Myocyte (in vitro differentiated cells): ENCODE measurements around the gene TPPP. TPM values are rescaled to one million over a fixed set of nuclear protein-coding genes. Genes with fewer than 3 reads are reported as not detected.
"Not testable (repeated sequence)": the region's sequence is repeated elsewhere in the genome, so short reads cannot be mapped to it uniquely, and the experiment has no call there.

ENCODE experiments used
- DNase-seq: peaks from one replicate; pipeline ENCODE4 v3.0.0-alpha.2; 2012; ENCODE audit warnings: low read depth
- total RNA-seq: library from RNA; depleted of rRNA; stranded (reverse); fragments of >200 nt; gene quantifications from 2 replicates; pipeline ENCODE4 v1.2.3, GENCODE V29; 2014

TPPP gene
- total RNA-seq, 1 donor from 2014 or later: 0.24 TPM

DNA sequence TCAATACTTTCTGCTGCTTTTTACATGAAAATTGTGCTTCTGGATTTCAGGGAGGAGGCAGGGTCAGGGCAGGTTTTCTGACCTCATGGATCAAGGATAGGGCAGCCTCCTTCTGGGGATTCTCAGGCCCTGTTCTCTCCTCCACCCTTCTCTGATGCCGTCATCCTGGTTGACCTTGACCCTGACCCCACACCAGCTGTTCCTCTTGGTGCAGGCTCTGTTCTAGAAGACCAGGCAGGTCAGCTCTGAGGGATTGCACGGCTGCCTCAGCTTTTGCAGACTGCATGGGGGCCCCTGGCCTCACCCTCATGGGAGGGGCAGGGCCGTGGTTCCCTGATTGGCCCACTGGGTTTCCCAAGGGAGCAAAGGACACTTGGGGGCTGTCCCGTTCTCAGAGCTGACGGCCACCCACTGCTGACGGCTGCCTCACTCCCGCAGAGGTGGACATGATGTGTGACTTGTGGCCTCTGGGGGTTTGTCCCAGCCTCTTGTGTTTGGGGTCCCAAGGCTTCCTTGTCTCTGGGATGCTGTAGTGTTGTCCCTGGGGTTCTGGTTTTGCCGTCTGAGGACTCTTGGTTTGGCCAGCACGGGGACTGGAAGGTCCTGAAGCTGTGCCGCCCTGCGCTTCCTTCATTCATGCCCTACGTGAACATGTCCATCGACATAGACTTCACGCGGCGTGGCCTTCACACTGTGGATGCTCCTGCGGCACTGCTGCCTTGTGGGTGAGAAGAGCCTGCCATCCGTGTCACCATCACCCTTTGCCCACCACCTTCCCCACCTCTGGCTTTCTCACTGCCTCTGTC lies 46.6 kb downstream of the TPPP start:
- no peak for DNase-seq

DNA sequence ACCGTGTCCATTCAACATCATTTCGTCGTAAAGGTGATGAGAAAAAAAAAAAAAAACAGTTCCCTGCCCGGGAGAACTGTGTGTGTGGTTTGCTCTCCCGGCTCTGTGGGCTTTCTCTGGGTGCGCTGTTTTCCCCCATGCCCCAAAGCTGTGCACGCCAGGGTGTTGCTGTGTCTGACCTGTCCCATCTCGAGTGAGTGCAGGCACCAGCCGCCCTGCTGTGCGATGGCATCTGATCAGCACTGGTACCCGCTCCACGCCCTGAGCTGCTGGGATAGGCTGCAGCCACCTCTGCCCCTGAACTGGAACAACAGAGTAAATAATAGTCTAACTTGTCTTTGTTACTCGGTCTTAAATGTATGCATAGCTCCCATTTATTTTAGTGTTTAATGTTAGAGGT lies 47.7 kb downstream of the TPPP start:
- no peak for DNase-seq

DNA sequence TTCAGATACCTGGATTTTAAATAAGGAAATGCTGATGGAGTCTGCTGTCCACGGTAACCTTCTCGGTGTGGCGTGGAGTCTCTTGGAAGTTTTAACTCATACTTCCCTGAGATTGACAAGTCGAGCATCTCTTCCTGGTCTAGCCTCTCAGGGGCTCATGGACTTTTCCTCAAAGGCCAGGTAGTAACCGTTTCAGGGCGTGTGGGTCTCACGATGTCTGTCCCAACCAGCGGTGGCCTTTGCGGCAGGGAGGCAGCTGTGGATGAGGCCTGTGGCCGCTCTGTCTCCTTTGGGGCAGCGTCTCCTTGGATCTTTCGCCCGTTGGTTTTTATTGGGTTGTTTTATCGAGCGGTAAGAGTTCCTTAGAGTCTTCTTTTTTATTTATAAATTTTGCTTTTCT lies 48.2 kb downstream of the TPPP start:
- no peak for DNase-seq

DNA sequence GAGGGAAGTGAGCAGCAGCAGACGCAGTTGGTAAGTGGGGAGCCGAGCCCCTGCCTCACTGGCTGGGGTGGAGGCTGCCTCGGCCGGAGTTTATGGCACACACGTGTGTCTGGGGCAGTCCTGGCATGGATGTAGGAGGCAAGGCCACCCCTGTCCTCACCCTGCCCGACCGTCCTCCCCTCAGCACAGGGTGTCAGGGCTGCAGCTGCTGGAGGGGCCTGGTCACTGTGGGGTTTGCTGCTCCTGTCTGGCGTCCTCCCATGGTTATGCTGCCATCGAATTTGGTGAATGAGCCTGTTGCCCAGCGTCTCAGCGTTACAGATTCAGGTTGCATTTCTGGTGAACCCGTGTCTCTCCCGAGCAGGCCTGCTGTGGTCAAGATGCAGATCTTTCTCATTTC lies 48.6 kb downstream of the TPPP start:
- no peak for DNase-seq

DNA sequence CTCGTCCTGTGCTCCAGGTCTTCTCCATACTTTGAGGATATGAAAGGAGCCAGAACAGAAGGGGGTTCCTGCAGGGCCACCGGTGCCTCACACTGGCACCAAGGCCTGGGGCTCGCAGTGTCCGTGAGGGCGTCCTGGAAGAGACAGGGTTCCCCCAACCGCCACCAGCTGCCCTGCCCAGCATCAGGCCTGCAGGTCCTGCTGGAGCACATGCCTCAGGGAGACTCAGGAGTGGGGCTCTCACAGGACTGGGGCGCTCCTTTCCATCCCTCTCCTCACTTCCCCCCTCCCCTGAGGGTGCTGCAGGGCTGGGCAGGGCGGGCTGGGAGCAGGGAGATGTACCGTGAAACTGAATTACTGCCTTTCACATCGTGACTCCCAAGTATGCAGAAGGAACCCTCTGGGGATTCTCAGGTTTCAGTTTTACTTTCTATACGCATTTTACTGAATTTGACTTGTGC lies 49.3 kb downstream of the TPPP start:
- DNase-seq: no peak

DNA sequence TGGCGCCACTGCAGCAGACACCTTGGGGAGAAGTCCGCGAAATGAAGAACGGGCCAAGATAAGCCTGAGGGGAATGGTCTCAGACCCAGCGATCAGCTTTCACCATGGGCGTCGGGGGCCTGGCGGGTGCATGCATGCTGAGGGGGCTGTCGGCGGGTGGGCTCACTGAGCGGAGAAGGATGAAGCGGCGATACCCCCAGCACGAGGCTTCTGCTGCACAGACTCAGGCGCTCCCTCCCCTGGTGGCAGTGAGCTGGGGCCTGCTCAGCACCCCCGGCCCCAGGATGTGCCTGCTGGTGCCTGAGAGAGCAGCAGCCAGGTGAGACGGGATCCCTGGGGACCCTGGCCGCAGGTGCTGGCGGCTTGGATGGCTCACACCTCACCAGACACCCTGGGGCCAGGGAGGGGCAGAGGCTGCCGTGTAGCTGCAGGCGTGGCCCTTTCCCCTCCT lies 49.8 kb downstream of the TPPP start:
- no peak for DNase-seq

DNA sequence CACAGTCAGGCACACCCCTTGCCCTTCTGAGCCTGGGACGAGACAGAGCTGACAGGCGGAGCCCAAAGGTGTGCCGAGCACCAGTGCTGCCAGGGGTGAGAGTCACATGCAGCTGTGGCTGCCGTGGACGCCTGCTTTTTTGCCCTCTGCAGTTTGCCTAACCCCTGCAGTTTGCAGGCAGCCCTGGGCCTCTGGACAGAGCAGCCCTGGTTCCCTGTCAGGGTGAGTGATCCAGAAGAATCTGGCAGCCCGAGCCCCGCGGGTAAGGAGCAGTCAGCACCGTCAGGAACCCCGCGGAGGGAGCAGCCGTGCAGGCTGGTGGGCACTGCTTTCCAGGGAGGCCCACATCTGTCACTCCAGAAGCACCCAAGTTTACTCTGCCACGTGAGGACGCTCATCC lies 50.7 kb downstream of the TPPP start:
- DNase-seq: no peak

DNA sequence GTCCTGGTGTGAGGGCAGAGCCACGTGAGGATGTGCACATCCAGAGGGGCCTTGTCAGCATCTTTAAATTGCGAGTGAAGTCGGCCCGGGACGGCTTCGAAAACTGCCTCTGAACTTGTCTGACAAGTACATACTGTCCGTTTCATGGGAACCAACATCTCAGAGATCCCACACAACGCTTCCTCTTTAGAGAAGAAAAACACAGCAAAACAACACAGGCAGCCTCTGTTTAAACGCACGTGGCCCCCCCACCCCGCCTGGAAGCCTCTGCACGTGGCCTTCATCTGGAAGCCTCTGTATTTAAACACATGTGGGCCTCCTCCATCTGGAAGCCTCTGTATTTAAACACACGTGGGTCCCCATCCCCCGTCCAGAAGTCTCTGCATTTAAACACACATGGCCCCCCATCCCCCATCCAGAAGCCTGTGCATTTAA lies 51.8 kb downstream of the TPPP start:
- no peak for DNase-seq

DNA sequence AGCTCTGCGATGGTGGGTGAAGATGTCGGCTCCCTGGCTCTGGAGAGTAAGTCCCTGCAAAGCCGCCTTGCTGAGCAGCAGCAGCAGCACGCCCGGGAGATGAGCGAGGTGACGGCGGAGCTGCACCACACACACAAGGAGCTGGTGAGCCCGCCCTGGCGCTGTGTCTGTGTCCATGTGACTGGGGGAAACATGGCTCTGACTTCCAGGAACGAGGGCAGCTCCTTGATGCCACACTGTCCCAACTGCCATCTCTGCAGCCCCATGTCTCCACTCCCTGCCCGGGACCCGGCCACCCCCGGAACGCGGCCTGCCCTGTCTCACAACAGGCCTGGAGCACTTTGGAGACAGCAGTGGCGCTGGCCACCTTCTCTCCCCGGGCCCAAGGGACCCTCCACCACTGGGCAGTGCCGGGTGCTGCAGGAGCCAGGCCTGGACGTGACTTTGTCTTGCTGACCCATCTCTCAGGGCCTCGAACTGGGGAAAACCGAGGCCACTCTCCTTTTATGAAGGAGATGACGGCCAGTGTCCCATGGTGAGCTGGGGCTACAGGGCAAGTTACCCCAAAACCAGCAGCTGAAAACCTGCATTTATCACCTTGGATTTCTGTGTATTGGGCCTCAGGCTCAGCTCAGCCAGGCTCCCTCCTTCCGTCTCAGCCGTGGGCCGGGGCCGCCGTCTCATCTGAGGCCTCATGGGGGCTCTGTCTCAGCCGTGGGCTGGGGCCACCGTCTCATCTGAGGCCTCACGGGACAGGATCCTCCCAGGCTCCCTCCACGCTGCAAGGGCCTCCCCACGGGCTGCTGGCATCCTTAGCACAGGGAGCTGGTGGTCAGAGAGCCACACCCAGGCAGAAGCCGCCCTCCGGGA lies 52.5 kb downstream of the TPPP start:
- DNase-seq: no peak

DNA sequence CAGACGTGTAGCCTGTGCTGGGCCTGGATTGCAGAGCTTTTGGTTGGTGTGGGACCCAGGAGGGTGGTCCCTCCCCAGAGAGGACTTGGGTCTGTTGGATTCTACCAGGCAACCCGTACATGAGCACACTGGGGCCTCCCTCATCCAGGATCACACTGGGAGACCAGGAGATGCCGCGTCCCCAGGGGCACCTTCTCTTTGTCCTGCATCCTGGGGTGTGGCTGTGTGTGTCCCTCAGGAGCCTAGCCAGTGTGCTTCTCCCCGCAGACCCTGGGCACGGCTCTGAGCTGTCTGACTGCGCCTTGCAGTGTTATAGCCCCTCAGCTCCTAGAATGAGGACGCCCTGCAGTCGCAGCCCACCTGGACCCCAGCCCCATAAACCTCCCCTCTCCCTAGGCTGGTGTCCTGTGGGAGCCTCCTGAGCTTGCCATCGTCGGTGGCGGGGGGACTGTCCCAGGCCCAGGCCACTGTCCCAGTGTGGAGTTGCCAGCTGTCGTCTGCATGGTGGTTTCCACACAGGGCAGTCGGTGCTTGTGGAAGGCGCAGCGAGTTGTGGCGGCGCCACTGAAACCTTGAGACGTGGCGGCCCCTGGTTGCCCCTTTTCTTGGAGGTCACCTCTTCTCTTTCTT lies 53.5 kb downstream of the TPPP start:
- DNase-seq: no peak

DNA sequence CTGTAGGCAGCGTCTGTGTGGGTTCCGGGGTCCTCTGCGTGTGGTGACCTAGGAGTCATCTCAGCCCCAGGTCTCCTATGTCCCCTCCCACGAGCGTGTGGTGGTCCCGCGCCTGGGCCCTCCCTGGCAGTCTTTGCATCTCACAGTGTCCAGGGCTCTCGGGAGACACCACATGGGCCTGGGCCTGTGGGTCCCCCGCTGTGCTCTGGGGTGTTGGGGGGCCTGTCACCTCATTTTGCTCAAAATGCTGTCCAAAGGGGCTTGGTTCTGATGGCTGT lies 54.0 kb downstream of the TPPP start:
- DNase-seq: no peak

DNA sequence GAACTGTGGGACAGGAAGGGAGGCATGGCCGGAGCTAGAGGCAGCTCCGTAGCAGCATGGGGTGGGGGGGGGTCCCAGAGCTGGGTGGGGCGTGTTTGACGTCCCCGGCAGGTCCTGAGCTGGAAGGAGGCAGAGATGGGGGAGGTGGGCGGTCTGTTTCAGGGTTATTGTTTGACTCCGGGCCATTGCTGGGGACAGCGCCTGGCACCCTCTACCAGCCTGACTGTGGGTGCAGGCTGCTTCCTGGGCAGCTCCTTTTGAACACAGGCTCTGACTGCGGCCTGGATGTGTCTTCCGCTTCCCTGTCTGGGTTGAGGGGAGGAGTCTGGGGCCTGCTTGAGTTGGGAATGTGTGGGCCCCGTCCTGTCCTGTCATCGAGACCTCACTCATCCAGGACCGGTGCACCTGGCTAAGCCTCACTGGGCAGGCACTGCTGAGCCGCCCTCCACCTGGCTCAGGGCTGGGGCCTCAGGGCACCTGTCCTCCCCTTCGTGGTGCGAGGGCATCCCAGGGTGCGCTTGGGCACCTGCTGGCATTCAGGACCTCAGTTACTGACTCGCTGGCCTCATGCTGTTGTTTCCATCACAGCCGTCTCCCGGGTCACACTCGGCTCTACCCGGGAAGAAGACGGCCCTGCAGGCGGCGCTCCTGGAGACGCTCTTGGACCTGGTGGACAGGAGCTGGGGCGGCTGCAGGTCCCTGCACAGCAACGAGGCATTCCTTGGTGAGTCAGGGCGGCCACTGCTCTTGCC lies 54.5 kb downstream of the TPPP start:
- no peak for DNase-seq

DNA sequence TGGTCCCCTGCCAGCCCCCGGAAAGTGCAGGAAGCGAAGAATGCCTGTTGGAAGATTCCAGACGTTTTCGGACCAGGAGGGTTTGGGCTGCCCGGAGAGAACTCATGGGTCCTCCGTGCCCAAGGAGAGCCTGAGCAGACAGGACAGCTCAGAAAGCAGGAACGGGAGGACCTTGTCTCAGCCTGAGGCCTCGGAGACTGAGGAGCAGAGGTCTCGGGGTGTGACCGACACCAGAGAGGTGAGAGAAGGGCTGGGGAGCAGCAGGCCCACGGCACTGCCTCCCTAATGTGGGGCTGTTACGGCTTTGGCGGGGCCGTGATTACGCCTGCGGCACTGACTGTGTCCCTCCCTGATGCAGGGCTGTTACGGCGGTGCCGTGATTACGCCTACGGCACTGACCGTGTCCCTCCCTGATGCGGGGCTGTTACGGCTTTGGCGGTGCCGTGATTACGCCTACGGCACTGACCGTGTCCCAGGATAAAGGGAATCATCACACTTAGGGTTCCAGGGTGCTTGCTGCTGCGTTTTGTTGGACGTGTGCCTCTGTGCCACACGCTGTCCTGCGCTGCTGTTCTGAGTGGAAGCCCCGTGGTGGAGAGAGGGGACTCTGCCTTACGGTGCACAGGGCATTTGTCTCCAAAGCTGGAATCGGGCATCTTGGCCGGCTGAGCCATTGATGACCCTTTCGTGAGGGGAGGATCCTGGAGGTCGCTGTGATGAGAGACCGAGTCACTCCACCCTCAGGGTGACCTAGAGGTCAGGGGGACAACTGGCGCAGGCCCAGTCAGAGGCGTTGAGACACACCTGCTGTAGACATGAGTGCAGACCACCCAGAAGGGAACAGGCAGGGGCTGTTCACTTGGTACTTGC lies 55.3 kb downstream of the TPPP start:
- no peak for DNase-seq

DNA sequence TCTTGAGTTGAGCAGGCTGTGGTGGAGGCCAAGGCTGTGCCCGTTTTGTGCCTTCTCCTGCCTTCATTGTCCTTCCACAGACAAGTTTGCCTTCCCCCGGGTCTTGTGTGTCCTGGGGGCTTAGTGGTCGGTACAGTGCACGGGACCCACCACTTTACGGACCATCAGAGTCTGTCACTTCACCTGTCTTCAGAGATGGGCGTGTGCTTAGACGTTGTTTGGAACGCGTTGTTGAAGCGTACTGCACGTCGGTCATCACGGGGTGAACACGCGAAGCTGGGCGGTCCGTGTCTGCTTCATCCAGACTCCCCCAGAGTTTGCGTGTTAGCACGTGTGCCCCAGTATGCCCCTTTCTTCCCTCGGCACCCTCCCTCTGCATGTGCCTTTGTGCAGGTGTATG lies 56.2 kb downstream of the TPPP start:
- no peak for DNase-seq

DNA sequence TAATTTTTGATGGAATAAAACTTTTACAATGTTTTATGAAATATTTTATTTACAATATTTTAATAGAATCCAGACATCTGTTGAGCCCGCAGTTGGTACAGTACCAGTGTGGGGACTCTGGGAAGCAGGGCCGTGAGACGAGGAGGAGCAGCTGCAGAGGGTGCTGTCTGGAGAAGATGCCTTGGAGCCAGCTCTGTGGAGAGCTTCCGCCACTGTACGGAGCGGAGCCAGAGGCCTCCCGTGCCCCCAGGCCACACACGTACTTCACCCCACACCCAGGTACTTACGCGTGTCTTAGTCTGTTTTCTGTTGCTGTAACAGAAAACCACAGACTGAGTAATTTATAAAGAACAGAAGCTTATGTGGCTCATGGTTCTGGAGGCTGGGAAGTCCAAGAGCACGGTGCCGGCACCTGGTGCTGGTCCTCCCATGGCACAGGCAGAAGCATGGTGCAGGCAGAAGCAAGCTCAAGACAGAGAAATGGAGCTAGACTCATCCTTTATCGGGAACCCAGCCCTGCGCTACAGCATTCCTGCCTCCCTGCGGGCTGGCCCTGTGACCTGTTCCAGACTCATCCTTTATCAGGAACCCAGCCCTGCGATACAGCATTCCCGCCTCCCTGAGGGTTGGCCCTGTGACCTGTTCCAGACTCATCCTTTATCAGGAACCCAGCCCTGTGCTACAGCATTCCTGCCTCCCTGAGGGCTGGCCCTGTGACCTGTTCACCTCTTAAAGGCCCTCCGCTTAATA lies 57.7 kb downstream of the TPPP start:
- DNase-seq: no peak

DNA sequence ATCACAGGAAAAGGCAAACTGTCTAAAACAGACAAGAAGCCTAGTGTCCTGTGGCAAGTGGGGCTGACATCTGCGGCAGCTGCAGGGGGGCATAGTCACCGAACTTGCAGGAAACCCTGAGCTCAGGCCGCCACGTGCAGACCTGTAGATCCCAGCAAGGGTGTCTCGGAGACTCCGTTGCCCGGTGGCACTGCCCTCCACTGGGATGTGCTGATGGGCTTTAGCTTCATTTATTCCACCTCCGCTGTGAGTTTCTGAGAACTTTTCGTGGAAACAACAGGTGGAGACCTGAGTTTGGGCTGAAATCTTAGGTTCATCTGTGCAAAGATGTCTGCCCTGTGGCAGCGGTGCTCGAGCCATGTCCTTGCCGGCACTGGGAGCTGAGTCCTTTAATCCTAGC lies 59.0 kb downstream of the TPPP start:
- no peak for DNase-seq

DNA sequence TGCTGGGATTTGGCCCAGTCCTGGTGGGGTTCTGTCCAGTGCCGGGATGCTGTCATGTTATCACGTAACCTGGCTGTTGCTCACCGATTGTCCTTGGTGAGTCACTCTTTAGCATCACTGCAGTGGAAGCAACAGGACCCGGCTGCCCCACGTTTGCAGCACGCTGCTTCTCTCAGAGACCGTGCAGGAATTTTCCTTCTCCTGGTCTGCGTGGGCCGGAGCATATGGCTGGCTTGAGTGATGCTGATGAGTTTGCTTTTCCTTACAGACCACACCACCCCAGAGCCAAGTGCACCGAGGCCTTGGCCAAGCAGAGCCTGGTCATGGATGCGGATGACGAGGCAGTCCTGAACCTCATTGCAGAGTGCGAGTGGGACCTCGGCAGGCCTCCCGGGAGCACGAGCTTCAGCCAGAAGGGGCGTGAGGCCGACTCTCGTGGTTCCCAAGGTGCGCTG lies 59.6 kb downstream of the TPPP start:
- peak; percentile 9 for DNase-seq

DNA sequence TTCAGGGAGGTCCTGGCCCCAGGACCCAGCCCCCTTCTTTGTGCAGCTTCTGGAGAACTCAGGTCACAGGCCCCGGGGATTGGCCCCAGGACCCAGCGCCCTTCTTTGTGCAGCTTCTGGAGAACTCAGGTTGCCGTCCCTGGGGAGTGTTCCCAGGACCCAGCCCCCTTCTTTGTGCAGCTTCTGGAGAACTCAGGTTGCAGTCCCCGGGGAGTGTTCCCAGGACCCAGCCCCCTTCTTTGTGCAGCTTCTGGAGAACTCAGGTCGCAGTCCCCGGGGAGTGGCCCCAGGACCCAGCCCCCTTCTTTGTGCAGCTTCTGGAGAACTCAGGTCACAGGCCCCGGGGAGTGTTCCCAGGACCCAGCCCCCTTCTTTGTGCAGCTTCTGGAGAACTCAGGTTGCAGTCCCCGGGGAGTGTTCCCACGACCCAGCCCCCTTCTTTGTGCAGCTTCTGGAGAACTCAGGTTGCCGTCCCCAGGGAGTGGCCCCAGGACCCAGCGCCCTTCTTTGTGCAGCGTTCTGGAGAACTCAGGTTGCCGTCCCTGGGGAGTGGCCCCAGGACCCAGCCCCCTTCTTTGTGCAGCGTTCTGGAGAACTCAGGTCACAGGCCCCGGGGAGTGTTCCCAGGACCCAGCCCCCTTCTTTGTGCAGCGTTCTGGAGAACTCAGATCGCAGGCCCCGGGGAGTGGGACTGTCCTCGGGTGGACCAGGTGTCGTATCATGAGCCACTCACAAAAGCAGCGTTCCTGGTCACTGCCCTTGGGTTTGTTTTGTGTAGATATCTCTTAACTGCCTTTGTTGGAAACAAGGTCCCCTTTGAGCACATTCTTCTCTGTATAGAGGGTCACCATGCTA lies 64.6 kb downstream of the TPPP start:
- not testable (repeated sequence) for DNase-seq

DNA sequence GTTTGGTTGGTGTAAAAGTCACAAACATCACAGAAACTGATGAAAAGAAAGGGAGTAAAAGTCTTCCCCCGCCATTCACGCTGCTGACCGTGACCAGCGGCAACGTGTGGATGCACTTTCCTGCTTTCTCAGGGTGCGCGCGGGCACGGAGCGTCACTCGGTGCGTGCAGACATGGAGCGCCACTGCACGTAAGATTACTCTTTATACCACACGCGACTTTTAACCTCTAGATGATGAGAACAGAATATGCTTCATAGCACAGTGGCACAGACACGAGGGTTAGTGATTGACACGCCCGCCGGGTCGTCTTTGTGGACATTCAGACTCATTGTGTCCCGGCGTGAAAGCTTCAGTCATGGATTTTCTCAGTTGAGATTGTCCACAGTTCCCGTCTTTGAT lies 65.3 kb downstream of the TPPP start:
- DNase-seq: no peak
